Activated CD4-positive, alpha-beta T cell treated with anti-CD3 and anti-CD28 coated beads, Interleukin-2, amount 10 ng/mL, durations not matched to agents 7 days and 5 days (primary cell): ENCODE measurements around the gene PMF1. TPM values are rescaled to one million over a fixed set of nuclear protein-coding genes. Genes with fewer than 3 reads are reported as not detected.
A peak's percentile ranks its signal among the peaks of the same experiment; 100 is the strongest.

Experiments
- CTCF ChIA-PET: fragments of 350-600 bp; sonication (Branson Sonifier 250); formaldehyde crosslinking; loops from one replicate; lab custom pipeline; 2021; ENCODE audit warnings: antibody characterized with exemption; lab: Charles Lee
- POLR2A ChIA-PET: fragments of 350-600 bp; sonication (Branson Sonifier 250); formaldehyde crosslinking; loops from one replicate; lab custom pipeline; 2021; ENCODE audit warnings: antibody characterized with exemption; lab: Charles Lee
- DNase-seq: peaks from one replicate; pipeline ENCODE4 v3.0.0-alpha.2; 2020
- H3K27ac Mint-ChIP-seq: one replicate; pipeline ENCODE4 v1.8.0; 2021; ENCODE audit warnings: mild to moderate bottlenecking, moderate library complexity, mixed read lengths
- H3K27me3 Mint-ChIP-seq: one replicate; pipeline ENCODE4 v1.8.0; 2021; ENCODE audit warnings: mixed read lengths
- H3K36me3 Mint-ChIP-seq: one replicate; pipeline ENCODE4 v1.8.0; 2021; ENCODE audit warnings: low read depth, mixed read lengths
- H3K4me1 Mint-ChIP-seq: one replicate; pipeline ENCODE4 v1.8.0; 2021; ENCODE audit warnings: mixed read lengths
- H3K4me3 Mint-ChIP-seq: one replicate; pipeline ENCODE4 v1.8.0; 2021; ENCODE audit warnings: mild to moderate bottlenecking, moderate library complexity, mixed read lengths
- H3K9me3 Mint-ChIP-seq: one replicate; pipeline ENCODE4 v1.8.0; 2021; ENCODE audit warnings: mixed read lengths
- total RNA-seq, 2 experiments: library from RNA; stranded (reverse); gene quantifications; one replicate each; pipeline ENCODE4 v1.2.3, GENCODE V29; 2021

PMF1 gene
- total RNA-seq, 2 experiments from 2014 or later: 72.8 to 73.4 TPM

DNA sequence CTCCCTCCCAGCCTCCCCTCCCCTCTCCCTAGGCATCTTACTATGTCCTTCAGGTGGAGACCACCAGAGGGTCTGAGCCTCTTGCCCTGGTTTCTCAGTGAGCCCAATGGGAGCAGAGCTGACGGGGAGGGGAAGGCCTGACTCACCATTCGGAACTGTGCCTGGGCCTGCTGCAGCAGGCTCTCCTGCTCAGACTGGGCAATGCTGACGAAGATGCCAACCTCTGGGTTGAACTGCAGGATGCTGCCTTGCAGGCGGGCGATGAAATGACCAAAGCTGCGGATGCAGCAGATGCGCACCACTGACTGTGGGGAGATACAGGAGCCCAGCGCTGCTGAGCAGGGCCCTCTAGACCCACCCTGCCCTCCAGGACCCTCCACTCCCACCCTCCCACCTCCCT is 46.1 kb downstream of the PMF1 start:
- H3K27ac Mint-ChIP-seq: no peak overlapping the region
- POLR2A ChIA-PET: no interaction called here
- H3K27me3 Mint-ChIP-seq: no peaks in the 10 kb centered on the region
- CTCF ChIA-PET: interaction anchor here (1.3 to 1.8 kb wide), 2 partner anchors 13 to 34 kb away, joined by 4 to 8 read pairs; no protein-coding TSS in a partner anchor
- H3K36me3 Mint-ChIP-seq: peaks cover 55% of the 10 kb centered on the region
- H3K9me3 Mint-ChIP-seq: no peaks in the 10 kb centered on the region
- H3K4me1 Mint-ChIP-seq: peaks cover 14% of the 10 kb centered on the region
- DNase-seq: no peak
- H3K4me3 Mint-ChIP-seq: no peak overlapping the region

DNA sequence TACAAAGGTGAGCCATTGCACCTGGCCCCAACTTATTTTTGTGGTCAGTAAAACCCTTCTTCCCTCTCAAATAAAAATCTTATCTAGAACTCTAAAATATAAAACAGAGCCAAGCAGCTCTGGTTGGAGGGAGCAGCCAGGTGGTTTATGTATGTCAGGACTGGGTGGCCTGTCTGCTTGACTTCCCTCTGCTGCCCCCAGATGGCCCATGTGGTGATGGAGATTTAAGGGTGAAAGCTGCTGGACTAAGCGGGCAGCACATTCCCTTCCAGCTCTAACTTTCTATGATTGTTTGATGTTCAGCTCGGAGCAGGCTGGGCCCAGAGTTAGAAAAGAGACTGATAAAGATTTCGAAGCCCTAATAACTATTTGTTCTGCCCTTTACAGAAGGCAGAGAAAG is 47.0 kb downstream of the PMF1 start:
- Mint-ChIP-seq H3K36me3 (peaks cover 58% of the 10 kb centered on the region), H3K27ac (peak overlapping the region; percentile 20), H3K27me3 (no peaks in the 10 kb centered on the region), H3K4me1 (peaks cover 14% of the 10 kb centered on the region), H3K4me3 (no peak overlapping the region), H3K9me3 (no peaks in the 10 kb centered on the region)
- no peak for DNase-seq
- ChIA-PET CTCF (interaction anchor here (0.9 to 1.8 kb wide), 6 partner anchors 8 to 124 kb away, joined by 3 to 8 read pairs (median 4); partner anchors contain the start of gene GLMP), POLR2A (no interaction called here)

DNA sequence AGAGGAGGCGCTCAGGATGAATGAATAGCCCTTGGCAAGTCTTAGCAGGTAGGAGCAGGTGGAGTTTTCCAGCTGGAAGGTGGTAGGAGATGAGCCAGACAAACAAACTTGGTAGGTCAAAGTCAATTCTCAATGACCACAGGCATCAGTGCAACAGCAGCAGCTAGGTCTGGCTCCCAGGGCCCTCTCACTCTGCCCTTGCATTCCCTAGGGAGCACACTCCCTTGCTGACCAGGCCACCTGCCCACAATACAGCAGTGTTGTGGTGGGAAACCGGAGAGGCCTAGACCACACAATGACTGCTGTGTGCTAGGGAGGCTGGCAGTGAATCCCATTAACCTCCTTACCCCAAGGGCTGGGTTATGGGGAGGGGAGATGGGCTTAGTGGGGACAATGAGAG is 48.1 kb downstream of the PMF1 start:
- H3K27ac Mint-ChIP-seq: no peak overlapping the region
- no peaks in the 10 kb centered on the region for H3K9me3 Mint-ChIP-seq
- no peaks in the 10 kb centered on the region for H3K27me3 Mint-ChIP-seq
- CTCF ChIA-PET: interaction anchor here (1.2 to 1.5 kb wide), 3 partner anchors 10 to 125 kb away, joined by 3 to 5 read pairs (median 4); no protein-coding TSS in a partner anchor
- H3K36me3 Mint-ChIP-seq: peaks cover 66% of the 10 kb centered on the region
- POLR2A ChIA-PET: no interaction called here
- H3K4me3 Mint-ChIP-seq: no peak overlapping the region
- H3K4me1 Mint-ChIP-seq: peaks cover 14% of the 10 kb centered on the region
- DNase-seq: no peak

DNA sequence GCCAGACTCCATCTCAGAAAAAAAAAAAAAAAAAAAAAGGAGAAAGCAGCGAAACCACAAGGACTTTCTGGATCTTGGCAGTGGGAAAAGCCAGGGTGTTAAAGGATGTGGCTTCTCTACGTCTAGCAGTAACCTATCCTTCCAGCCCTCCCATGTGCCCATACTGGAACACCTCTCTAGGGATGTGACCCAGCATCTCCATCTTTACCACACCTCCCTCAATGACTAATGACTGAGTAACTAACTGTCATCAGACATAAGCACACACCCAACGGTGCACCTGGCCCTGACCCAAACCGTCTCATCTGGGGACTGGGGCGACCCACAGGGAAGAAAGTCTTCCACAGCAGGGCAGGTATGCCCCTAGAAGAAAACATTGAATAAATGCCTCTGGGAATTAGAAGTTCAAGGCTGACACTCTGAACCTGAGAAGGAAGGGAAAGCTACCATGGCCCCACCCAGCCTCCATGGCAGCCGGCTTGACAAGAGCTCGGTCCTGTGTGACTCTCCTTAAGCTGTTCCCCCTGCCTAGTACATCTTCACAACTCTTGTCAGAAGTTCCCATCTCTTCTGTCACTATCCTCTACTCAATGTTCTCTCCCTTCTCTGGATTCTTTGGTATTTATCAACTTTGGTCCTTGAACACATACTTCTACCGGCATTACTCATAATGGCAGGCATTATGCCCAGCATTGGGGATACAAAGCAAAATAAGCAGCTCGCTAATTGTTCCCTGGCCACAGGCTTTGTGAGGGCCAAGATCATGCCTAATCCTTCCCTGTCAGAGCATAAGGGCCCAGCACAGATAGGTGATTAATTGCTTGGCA is 49.9 kb downstream of the PMF1 start:
- POLR2A ChIA-PET: no interaction called here
- Mint-ChIP-seq H3K4me1 (peaks cover 6% of the 10 kb centered on the region), H3K36me3 (peaks cover 67% of the 10 kb centered on the region), H3K27me3 (no peaks in the 10 kb centered on the region), H3K9me3 (no peaks in the 10 kb centered on the region), H3K4me3 (no peak overlapping the region), H3K27ac (no peak overlapping the region)
- CTCF ChIA-PET: interaction anchor here (0.5 to 1.5 kb wide), 4 partner anchors 11 to 38 kb away, joined by 3 to 5 read pairs (median 4); no protein-coding TSS in a partner anchor
- DNase-seq: no peak

DNA sequence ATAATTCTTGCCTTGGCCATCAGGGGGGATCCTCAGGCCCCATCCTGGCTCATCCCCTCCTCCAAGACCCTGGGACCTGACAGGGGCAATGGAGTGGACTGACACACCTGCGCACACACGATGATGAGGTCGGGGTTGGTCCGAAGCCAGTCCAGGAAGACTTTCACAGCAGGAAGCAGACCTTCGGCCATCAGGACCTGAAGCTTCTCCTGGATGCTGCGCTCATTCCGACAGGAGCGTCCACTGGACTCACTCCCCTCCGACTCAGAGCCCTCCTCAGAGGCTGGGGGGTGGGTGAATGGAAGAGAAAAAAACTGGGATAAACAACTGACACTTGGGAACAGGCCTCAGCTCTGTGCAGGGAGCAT is 50.5 kb downstream of the PMF1 start:
- Mint-ChIP-seq H3K27ac (no peak overlapping the region), H3K27me3 (no peaks in the 10 kb centered on the region), H3K9me3 (no peaks in the 10 kb centered on the region), H3K4me3 (no peak overlapping the region), H3K36me3 (peaks cover 69% of the 10 kb centered on the region), H3K4me1 (no peaks in the 10 kb centered on the region)
- CTCF ChIA-PET: interaction anchor here (0.5 to 1.2 kb wide), 3 partner anchors 10 to 38 kb away, joined by 3 to 4 read pairs (median 3); no protein-coding TSS in a partner anchor
- DNase-seq: no peak
- POLR2A ChIA-PET: no interaction called here

DNA sequence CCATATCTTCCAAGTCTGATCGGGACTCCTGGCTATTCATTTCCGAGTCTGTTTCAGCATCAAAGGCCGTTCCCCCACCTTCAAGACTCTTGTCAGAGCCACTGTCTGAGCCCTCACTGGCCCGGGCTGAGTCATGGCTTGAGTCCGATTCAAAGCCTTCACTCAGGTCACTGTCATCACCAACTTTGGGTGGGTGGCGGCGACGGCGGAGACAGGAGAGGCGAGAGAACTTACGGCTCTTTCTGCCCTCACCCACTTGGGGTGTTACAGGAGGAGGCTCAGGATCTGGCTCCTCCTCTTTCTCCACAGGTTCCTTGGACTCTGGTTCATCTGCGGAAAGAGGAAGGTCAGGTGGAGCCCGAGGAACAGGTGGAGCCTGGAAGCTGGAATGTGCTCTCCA is 53.2 kb downstream of the PMF1 start:
- H3K36me3 Mint-ChIP-seq: peaks cover 59% of the 10 kb centered on the region
- H3K27me3 Mint-ChIP-seq: no peaks in the 10 kb centered on the region
- no peak overlapping the region for H3K27ac Mint-ChIP-seq
- H3K9me3 Mint-ChIP-seq: no peaks in the 10 kb centered on the region
- H3K4me3 Mint-ChIP-seq: no peak overlapping the region
- CTCF ChIA-PET: no interaction called here
- no peak for DNase-seq
- POLR2A ChIA-PET: no interaction called here
- no peaks in the 10 kb centered on the region for H3K4me1 Mint-ChIP-seq

DNA sequence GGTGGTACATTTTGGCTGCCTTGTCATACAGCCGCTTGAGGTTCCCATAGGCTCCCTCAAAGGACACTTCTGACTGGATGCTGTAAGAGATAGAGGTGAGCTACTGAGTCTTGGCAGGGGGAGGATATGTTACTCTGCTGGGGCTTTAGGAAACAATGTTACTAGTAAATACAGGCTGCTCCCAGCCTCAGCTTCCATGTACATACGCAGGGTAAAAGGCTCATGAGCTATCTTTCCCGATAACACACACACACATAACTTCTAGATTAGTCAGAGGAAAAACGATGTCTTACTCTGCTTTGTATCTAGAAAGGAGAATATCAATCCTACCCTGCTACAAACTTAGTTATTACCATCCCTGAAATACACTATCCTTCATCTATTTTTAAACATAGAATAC is 55.5 kb downstream of the PMF1 start:
- Mint-ChIP-seq H3K4me1 (no peaks in the 10 kb centered on the region), H3K27ac (peak overlapping the region; percentile 31), H3K27me3 (no peaks in the 10 kb centered on the region), H3K9me3 (no peaks in the 10 kb centered on the region), H3K4me3 (no peak overlapping the region), H3K36me3 (peaks cover 63% of the 10 kb centered on the region)
- DNase-seq: no peak
- ChIA-PET CTCF (interaction anchor here (0.7 kb wide), 1 partner anchor 181 kb away, joined by 3 read pairs; no protein-coding TSS in a partner anchor), POLR2A (no interaction called here)

DNA sequence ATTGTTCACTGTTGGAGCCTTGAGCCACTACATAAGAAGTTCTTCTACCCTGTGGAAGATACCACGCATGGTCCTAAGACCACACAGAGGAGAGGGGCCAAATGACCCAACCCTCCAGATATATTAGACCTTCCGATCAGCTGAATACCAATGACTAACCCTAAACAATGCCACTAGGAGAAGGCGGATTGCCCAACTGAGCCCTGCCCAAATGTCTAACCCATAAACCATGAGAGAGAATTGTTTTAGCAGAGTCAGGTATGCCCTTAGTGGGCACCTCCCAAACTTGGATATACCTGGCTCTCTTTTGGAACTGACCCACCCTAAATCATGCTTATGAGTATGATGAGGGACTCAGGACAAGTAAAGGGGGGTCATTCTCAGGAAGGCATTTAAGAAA is 57.5 kb downstream of the PMF1 start:
- ChIA-PET CTCF (interaction anchor here (0.6 to 4.2 kb wide), 5 partner anchors 8 to 100 kb away, joined by 3 to 21 read pairs (median 4); partner anchors contain the start of genes SMG5 and TMEM79), POLR2A (no interaction called here)
- Mint-ChIP-seq H3K27me3 (no peaks in the 10 kb centered on the region), H3K9me3 (no peaks in the 10 kb centered on the region), H3K4me3 (no peak overlapping the region), H3K4me1 (no peaks in the 10 kb centered on the region), H3K36me3 (peaks cover 64% of the 10 kb centered on the region), H3K27ac (no peak overlapping the region)
- DNase-seq: no peak

DNA sequence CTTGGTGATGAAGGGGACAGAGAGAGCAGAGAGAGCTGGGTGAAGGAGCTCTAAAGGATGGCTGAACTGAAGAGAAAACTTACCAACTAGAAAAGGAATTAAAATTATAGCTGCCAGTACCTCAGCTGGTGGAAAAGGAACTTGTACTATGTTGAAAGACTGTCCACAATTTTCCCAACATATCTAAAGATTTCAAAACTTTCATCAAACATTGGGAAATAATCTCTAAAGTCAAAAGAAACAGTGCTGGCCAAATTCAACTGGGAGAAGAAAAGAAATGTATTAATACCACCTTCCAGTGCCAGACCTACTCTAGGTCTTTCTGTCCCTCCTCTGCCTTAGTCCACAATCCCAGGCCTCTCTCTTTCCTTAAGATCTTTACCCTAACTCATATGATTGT is 63.7 kb downstream of the PMF1 start:
- peaks cover 62% of the 10 kb centered on the region for H3K36me3 Mint-ChIP-seq
- H3K4me3 Mint-ChIP-seq: no peak overlapping the region
- ChIA-PET POLR2A (no interaction called here), CTCF (interaction anchor here (1.2 to 1.3 kb wide), 2 partner anchors 46 to 63 kb away, joined by 3 to 4 read pairs; partner anchors contain the start of gene PMF1)
- no peak overlapping the region for H3K27ac Mint-ChIP-seq
- H3K27me3 Mint-ChIP-seq: no peaks in the 10 kb centered on the region
- H3K9me3 Mint-ChIP-seq: no peaks in the 10 kb centered on the region
- H3K4me1 Mint-ChIP-seq: peaks cover 16% of the 10 kb centered on the region
- no peak for DNase-seq

DNA sequence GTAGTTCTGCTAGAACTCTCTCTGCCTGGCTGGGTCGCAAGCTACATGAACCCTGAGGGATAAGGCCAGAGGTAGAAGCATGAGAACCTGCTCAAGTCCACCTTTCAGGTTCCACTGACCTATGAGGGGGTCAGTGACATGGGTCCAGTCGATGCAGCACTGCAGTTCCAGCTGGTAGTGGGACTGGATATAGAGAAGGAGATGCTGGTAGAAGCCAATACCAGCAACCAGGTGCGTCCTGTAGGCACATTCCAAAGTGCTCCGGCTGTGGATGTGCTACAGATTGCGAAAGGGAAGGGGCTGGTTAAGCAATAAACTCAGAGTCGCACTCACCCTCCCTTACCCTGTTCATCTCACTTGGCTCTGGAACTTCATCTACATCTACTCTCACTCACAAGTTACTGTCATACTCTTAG is 64.2 kb downstream of the PMF1 start:
- POLR2A ChIA-PET: interaction anchor here (0.6 kb wide), 1 partner anchor 36 kb away, joined by 3 read pairs; no protein-coding TSS in a partner anchor
- Mint-ChIP-seq H3K4me3 (no peak overlapping the region), H3K9me3 (no peaks in the 10 kb centered on the region), H3K36me3 (peaks cover 58% of the 10 kb centered on the region), H3K27ac (no peak overlapping the region), H3K4me1 (peaks cover 18% of the 10 kb centered on the region), H3K27me3 (no peaks in the 10 kb centered on the region)
- CTCF ChIA-PET: interaction anchor here (0.7 to 1.3 kb wide), 3 partner anchors 45 to 593 kb away, joined by 3 read pairs; no protein-coding TSS in a partner anchor
- DNase-seq: no peak

DNA sequence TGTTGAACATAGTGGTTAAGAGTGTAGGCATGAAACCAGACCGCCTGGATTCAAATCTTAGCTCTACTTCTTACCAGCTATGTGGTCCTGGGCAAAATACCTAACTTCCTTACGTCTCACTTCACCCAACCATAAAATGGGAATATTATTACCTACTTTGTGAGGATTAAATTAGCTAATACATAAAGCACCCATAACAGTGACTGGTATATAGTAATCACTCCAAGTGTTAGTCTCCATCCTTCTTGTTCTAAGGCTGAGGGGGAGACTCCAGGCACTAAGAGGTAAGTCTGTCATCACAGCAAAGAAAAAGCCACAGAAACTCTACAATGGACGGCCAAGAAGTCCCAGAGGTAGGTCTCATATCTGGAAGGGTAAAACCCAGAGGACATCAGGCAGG is 67.0 kb downstream of the PMF1 start:
- H3K4me3 Mint-ChIP-seq: no peak overlapping the region
- no peak for DNase-seq
- H3K27ac Mint-ChIP-seq: no peak overlapping the region

DNA sequence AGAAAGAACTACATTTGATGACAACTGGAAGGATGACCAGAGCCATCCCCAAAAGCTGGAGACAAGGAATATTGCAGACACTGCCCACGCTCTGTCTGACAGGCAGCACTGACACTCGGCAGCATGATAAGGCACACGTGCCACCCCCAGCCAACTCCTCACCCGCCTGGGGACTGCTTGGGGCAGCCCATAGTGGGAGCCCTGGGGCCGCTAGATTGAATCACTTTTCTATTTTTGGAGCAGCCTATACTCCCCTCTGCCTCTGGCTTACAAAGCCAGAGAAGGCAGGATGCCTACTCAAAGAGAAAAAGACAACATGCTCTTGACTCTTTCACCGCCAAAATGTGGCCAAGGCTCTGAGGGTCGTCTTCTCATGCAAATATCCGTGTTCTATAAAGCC is 68.5 kb downstream of the PMF1 start:
- ChIA-PET POLR2A (interaction anchor here (0.6 to 0.7 kb wide), 3 partner anchors 176 to 719 kb away, joined by 3 read pairs; partner anchors contain the start of gene ASH1L), CTCF (interaction anchor here (1.0 to 5.3 kb wide), 6 partner anchors 10 to 56 kb away, joined by 3 to 21 read pairs (median 4); partner anchors contain the start of gene GLMP)
- peaks cover 32% of the 10 kb centered on the region for H3K36me3 Mint-ChIP-seq
- DNase-seq: peak; percentile 49
- no peaks in the 10 kb centered on the region for H3K9me3 Mint-ChIP-seq
- peaks cover 38% of the 10 kb centered on the region for H3K4me1 Mint-ChIP-seq
- H3K27me3 Mint-ChIP-seq: no peaks in the 10 kb centered on the region
- peak overlapping the region; percentile 97 for H3K4me3 Mint-ChIP-seq
- H3K27ac Mint-ChIP-seq: peak overlapping the region; percentile 94

More for the DNA sequence above, 67.0 kb downstream of the PMF1 start:
- H3K27me3 Mint-ChIP-seq: no peaks in the 10 kb centered on the region
- H3K4me1 Mint-ChIP-seq: peaks cover 38% of the 10 kb centered on the region
- POLR2A ChIA-PET: no interaction called here
- H3K9me3 Mint-ChIP-seq: no peaks in the 10 kb centered on the region
- CTCF ChIA-PET: interaction anchor here (0.6 to 5.3 kb wide), 10 partner anchors 8 to 214 kb away, joined by 3 to 21 read pairs (median 3); no protein-coding TSS in a partner anchor
- peaks cover 39% of the 10 kb centered on the region for H3K36me3 Mint-ChIP-seq
